ENCODE measurements around the gene ZBTB42. TPM values are rescaled to one million over a fixed set of nuclear protein-coding genes. Genes with fewer than 3 reads are reported as not detected.
A peak's percentile ranks its signal among the peaks of the same experiment; 100 is the strongest.

Gene ZBTB42
- total RNA-seq, 1 donor = 4.3 TPM

- H3K4me3 ChIP-seq (ENCODE audit: low read depth, low read length) = peak overlapping the region; percentile 68
- no peak for TF ChIP-seq CTCF (IDR thresholded peaks at IDR 0.05; ENCODE audit: insufficient read depth, low read depth, low read length)
- no peak for DNase-seq (ENCODE audit: low read depth)
Measured at GRCh38 chr14:104801520-104802393, 856 bp downstream of the ZBTB42 start.

- TF ChIP-seq CTCF (IDR thresholded peaks at IDR 0.05; ENCODE audit: insufficient read depth, low read depth, low read length) = no peak
- no peak for DNase-seq (ENCODE audit: low read depth)
- no peak overlapping the region for H3K4me3 ChIP-seq (ENCODE audit: low read depth, low read length)
Measured at GRCh38 chr14:104802394-104803184, 1.7 kb downstream of the ZBTB42 start.

- DNase-seq (ENCODE audit: low read depth) = no peak
- no peak overlapping the region for H3K4me3 ChIP-seq (ENCODE audit: low read depth, low read length)
- TF ChIP-seq CTCF (IDR thresholded peaks at IDR 0.05; ENCODE audit: insufficient read depth, low read depth, low read length) = no peak
Measured at GRCh38 chr14:104803280-104803911, 2.5 kb downstream of the ZBTB42 start.

GRCh38 chr14:104803912-104804410, 3.1 kb downstream of the ZBTB42 start:
- H3K4me3 ChIP-seq (ENCODE audit: low read depth, low read length) = no peak overlapping the region
- peak; percentile 14 for DNase-seq (ENCODE audit: low read depth)

GRCh38 chr14:104804481-104805325, 3.8 kb downstream of the ZBTB42 start:
- no peak for TF ChIP-seq CTCF (IDR thresholded peaks at IDR 0.05; ENCODE audit: insufficient read depth, low read depth, low read length)
- no peak for DNase-seq (ENCODE audit: low read depth)
- H3K4me3 ChIP-seq (ENCODE audit: low read depth, low read length) = no peak overlapping the region

More at GRCh38 chr14:104803912-104804410, 3.1 kb downstream of the ZBTB42 start:
- no peak for TF ChIP-seq CTCF (IDR thresholded peaks at IDR 0.05; ENCODE audit: insufficient read depth, low read depth, low read length)

GRCh38 chr14:104805326-104805678, 4.4 kb downstream of the ZBTB42 start:
- no peak overlapping the region for H3K4me3 ChIP-seq (ENCODE audit: low read depth, low read length)
- TF ChIP-seq CTCF (IDR thresholded peaks at IDR 0.05; ENCODE audit: insufficient read depth, low read depth, low read length) = no peak
- peak; percentile 54 for DNase-seq (ENCODE audit: low read depth)
